OCI-LY7 (cell line): ENCODE measurements around the gene REEP3. TPM values are rescaled to one million over a fixed set of nuclear protein-coding genes. Genes with fewer than 3 reads are reported as not detected.

Experiments used
- BruUV-seq: library from RNA; stranded (reverse); fragments of 400-500 nt; replicated peaks from 2 replicates; lab custom pipeline; 2021; lab: Mats Ljungman, UMichigan
- CTCF ChIA-PET: fragments of 300-600 bp; sonication (Branson Sonifier 250); formaldehyde crosslinking; loops from one replicate; lab custom pipeline; 2022; ENCODE audit warnings: antibody characterized with exemption; ENCODE audit not compliant: unreplicated experiment; lab: Charles Lee
- POLR2A ChIA-PET: fragments of 300-600 bp; sonication (Branson Sonifier 250); formaldehyde crosslinking; loops from one replicate; lab custom pipeline; 2022; ENCODE audit warnings: antibody characterized with exemption; lab: Charles Lee
- DNase-seq: peaks from one replicate; pipeline ENCODE4 v3.0.0-alpha.2; 2015; ENCODE audit warnings: low spot score
- H2AFZ ChIP-seq: fragments of 200-600 bp; sonication (generic), shearing (Covaris generic); 2 replicates; pipeline ENCODE4 v1.6.1; 2014; ENCODE audit warnings: mild to moderate bottlenecking, antibody characterized with exemption, low read length, moderate library complexity
- H3K27ac ChIP-seq: fragments of 200-600 bp; sonication (generic); 2 replicates; pipeline ENCODE4 v1.5.1; 2014; ENCODE audit warnings: mixed run types, low read depth, mild to moderate bottlenecking, moderate library complexity, low read length, inconsistent platforms; ENCODE audit not compliant: poor library complexity, severe bottlenecking
- H3K36me3 ChIP-seq: fragments of 200-600 bp; sonication (generic); 2 replicates; pipeline ENCODE4 v1.6.1; 2014; ENCODE audit warnings: mild to moderate bottlenecking, antibody characterized with exemption, low read length, moderate library complexity, mixed read lengths; ENCODE audit not compliant: insufficient read depth
- H3K4me1 ChIP-seq: fragments of 200-600 bp; sonication (generic); 2 replicates; pipeline ENCODE4 v1.5.1; 2014; ENCODE audit warnings: mild to moderate bottlenecking, low read length; ENCODE audit not compliant: insufficient read depth, poor library complexity, severe bottlenecking
- H3K4me2 ChIP-seq: fragments of 200-600 bp; sonication (generic); 2 replicates; pipeline ENCODE4 v1.6.1; 2014; ENCODE audit warnings: mild to moderate bottlenecking, low read length
- H3K4me3 ChIP-seq: fragments of 200-600 bp; sonication (generic); 2 replicates; pipeline ENCODE4 v1.5.1; 2014; ENCODE audit warnings: mild to moderate bottlenecking, low read depth, low read length; ENCODE audit not compliant: poor library complexity, severe bottlenecking
- H3K79me2 ChIP-seq: fragments of 200-600 bp; sonication (generic); 2 replicates; pipeline ENCODE4 v1.6.1; 2016; ENCODE audit warnings: low read depth, mild to moderate bottlenecking, low read length, moderate library complexity, mixed read lengths; ENCODE audit not compliant: insufficient read depth
- H3K9me2 ChIP-seq: fragments of 200-600 bp; sonication (generic); 2 replicates; pipeline ENCODE4 v1.6.1; 2016; ENCODE audit warnings: mild to moderate bottlenecking, low read length, mixed read lengths; ENCODE audit not compliant: insufficient read depth
- H3K9me3 ChIP-seq: fragments of 200-600 bp; sonication (generic); 2 replicates; pipeline ENCODE4 v1.6.1; 2014; ENCODE audit warnings: mild to moderate bottlenecking, mixed run types, low read length, mixed read lengths
- H4K20me1 ChIP-seq: fragments of 200-600 bp; sonication (generic); 2 replicates; pipeline ENCODE4 v1.6.1; 2014; ENCODE audit warnings: mild to moderate bottlenecking, antibody characterized with exemption, low read length, moderate library complexity, mixed read lengths; ENCODE audit not compliant: insufficient read depth
- CTCF ChIP-seq: fragments of 200-600 bp; sonication (generic); conservative IDR thresholded peaks from 2 replicates; pipeline ENCODE4 v1.5.1; 2014; ENCODE audit warnings: mild to moderate bottlenecking, antibody characterized with exemption, low read length, moderate library complexity, mixed read lengths
- EZH2phosphoT487 ChIP-seq: fragments of 200-600 bp; sonication (generic); IDR thresholded peaks from 2 replicates; pipeline ENCODE4 v1.6.1; 2018; ENCODE audit warnings: low read depth, borderline replicate concordance, mild to moderate bottlenecking, mixed run types, antibody characterized with exemption, low read length, moderate library complexity, mixed read lengths
- intact Hi-C: fragments of 100-400 bp; cut with micrococcal nuclease; formaldehyde crosslinking; loops from one replicate; pipeline ENCODE4 v1.10.0; 2022; ENCODE audit not compliant: unreplicated experiment
- total RNA-seq, 2 experiments: library from RNA; depleted of rRNA in 1 of 2; stranded (reverse); fragments of >200 nt in 1 of 2; shearing (Covaris generic) in 1 of 2; gene quantifications; 2 replicates each; pipeline ENCODE4 v1.2.3, GENCODE V29; 2014 to 2022

The REEP3 gene
- total RNA-seq, 2 experiments from 2014 or later, result 3.6 to 11.0 TPM

DNA sequence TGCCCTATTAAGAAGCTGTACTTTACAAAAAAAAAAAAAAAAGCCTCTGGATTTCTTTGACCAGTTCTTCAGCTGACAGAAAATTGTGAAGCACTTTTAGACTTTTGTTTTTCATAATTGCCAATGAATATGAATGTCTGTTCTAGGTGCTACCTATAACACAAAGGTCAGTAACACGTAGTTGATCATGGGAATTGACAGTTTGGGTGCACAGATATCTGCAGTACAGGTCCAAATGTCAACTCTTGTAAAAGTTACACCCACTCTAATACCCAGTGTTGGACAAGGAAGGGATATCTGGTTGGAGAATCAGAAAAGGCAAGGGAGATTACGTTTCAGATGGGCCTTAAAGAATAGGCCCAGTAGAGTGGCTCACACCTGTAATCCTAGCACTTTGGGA, 1.8 kb downstream of the REEP3 start:
- BruUV-seq, result no TSS peak

GRCh38 chr10:63525021-63525420, 3.8 kb downstream of the REEP3 start:
- DNase-seq, result no peak
- Histone ChIP-seq H3K9me3 (no peaks in the 10 kb centered on the region), H3K4me2 (no peak overlapping the region), H3K4me1 (peaks cover 15% of the 10 kb centered on the region), H3K27ac (no peak overlapping the region), H3K36me3 (no peaks in the 10 kb centered on the region), H3K9me2 (no peaks in the 10 kb centered on the region), H4K20me1 (no peaks in the 10 kb centered on the region), H3K79me2 (peaks cover 32% of the 10 kb centered on the region), H2AFZ (no peak overlapping the region), H3K4me3 (no peak overlapping the region)
- ChIA-PET CTCF (no interaction called here), POLR2A (interaction anchor here (0.6 to 1.6 kb wide), 5 partner anchors 26 to 655 kb away, joined by 3 to 6 read pairs (median 3); no protein-coding TSS in a partner anchor)
- TF ChIP-seq CTCF, result no peak
- no peak for TF ChIP-seq EZH2phosphoT487
- intact Hi-C loops, result loop anchor here (10.0 kb wide), 1 partner anchor 710 kb away; the partner anchor contains the start of gene EGR2
- no TSS peak for BruUV-seq

More for the DNA sequence above, 1.8 kb downstream of the REEP3 start:
- POLR2A ChIA-PET, result interaction anchor here (0.6 to 1.8 kb wide), 9 partner anchors 9 to 267 kb away, joined by 3 to 6 read pairs (median 3); no protein-coding TSS in a partner anchor
- Histone ChIP-seq H3K4me1 (peaks cover 29% of the 10 kb centered on the region), H3K9me3 (no peaks in the 10 kb centered on the region), H3K27ac (no peak overlapping the region), H3K79me2 (peaks cover 52% of the 10 kb centered on the region), H4K20me1 (peaks cover 5% of the 10 kb centered on the region; the same call in 1 of the 2 replicates), H3K4me2 (peak overlapping the region; percentile 96), H2AFZ (peak overlapping the region; percentile 81; the same call in 1 of the 2 replicates), H3K9me2 (no peaks in the 10 kb centered on the region), H3K4me3 (peak overlapping the region; percentile 76), H3K36me3 (no peaks in the 10 kb centered on the region)
- no peak for DNase-seq
- intact Hi-C loops, result loop anchor here (1.0 to 10.0 kb wide), 3 partner anchors 106 to 708 kb away; partner anchors contain the start of gene EGR2
- TF ChIP-seq CTCF (no peak), EZH2phosphoT487 (no peak)
- CTCF ChIA-PET, result no interaction called here

DNA sequence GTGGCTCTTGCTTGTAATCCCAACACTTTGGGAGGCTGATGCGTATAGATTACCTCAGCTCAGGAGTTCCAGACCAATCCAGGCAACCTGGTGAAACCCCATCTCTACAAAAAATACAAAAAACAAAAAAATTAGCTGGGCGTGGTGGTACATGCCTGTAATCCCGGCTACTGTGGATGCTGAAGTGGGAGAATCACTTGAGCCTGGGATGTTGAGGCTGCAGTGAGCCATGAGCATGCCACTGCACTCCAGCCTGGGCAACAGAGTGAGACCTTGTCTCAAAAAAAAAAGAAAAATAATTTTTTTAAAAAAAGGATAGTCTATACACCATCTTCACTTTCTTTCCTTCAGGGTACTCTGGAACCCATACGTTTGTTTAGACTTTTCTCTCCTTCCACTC, 6.2 kb downstream of the REEP3 start:
- CTCF ChIA-PET, result no interaction called here
- Histone ChIP-seq H3K4me3 (no peak overlapping the region), H3K79me2 (peaks cover 18% of the 10 kb centered on the region; the same call in 1 of the 2 replicates), H3K4me2 (no peak overlapping the region), H3K27ac (no peak overlapping the region), H3K9me3 (no peaks in the 10 kb centered on the region), H3K9me2 (no peaks in the 10 kb centered on the region), H4K20me1 (no peaks in the 10 kb centered on the region), H3K36me3 (no peaks in the 10 kb centered on the region), H3K4me1 (peaks cover 8% of the 10 kb centered on the region), H2AFZ (no peak overlapping the region)
- intact Hi-C loops, result loop anchor here (10.0 kb wide), 1 partner anchor 713 kb away; the partner anchor contains the start of gene EGR2
- POLR2A ChIA-PET, result interaction anchor here (0.6 to 1.0 kb wide), 3 partner anchors 15 to 102 kb away, joined by 3 to 7 read pairs (median 4); no protein-coding TSS in a partner anchor
- no TSS peak for BruUV-seq
- DNase-seq, result no peak
- TF ChIP-seq EZH2phosphoT487 (no peak), CTCF (no peak)
